OCI-LY7 (cell line): ENCODE measurements around the gene CDH12. TPM values are rescaled to one million over a fixed set of nuclear protein-coding genes. Genes with fewer than 3 reads are reported as not detected.

Source experiments
- BruUV-seq: library from RNA; stranded (reverse); fragments of 400-500 nt; replicated peaks from 2 replicates; lab custom pipeline; 2021; lab: Mats Ljungman, UMichigan
- CTCF ChIA-PET: fragments of 300-600 bp; sonication (Branson Sonifier 250); formaldehyde crosslinking; loops from one replicate; lab custom pipeline; 2022; ENCODE audit warnings: antibody characterized with exemption; ENCODE audit not compliant: unreplicated experiment; lab: Charles Lee
- POLR2A ChIA-PET: fragments of 300-600 bp; sonication (Branson Sonifier 250); formaldehyde crosslinking; loops from one replicate; lab custom pipeline; 2022; ENCODE audit warnings: antibody characterized with exemption; lab: Charles Lee
- DNase-seq: peaks from one replicate; pipeline ENCODE4 v3.0.0-alpha.2; 2015; ENCODE audit warnings: low spot score
- H2AFZ ChIP-seq: fragments of 200-600 bp; sonication (generic), shearing (Covaris generic); 2 replicates; pipeline ENCODE4 v1.6.1; 2014; ENCODE audit warnings: mild to moderate bottlenecking, antibody characterized with exemption, low read length, moderate library complexity
- H3K27ac ChIP-seq: fragments of 200-600 bp; sonication (generic); 2 replicates; pipeline ENCODE4 v1.5.1; 2014; ENCODE audit warnings: mixed run types, low read depth, mild to moderate bottlenecking, moderate library complexity, low read length, inconsistent platforms; ENCODE audit not compliant: poor library complexity, severe bottlenecking
- H3K36me3 ChIP-seq: fragments of 200-600 bp; sonication (generic); 2 replicates; pipeline ENCODE4 v1.6.1; 2014; ENCODE audit warnings: mild to moderate bottlenecking, antibody characterized with exemption, low read length, moderate library complexity, mixed read lengths; ENCODE audit not compliant: insufficient read depth
- H3K4me1 ChIP-seq: fragments of 200-600 bp; sonication (generic); 2 replicates; pipeline ENCODE4 v1.5.1; 2014; ENCODE audit warnings: mild to moderate bottlenecking, low read length; ENCODE audit not compliant: insufficient read depth, poor library complexity, severe bottlenecking
- H3K4me2 ChIP-seq: fragments of 200-600 bp; sonication (generic); 2 replicates; pipeline ENCODE4 v1.6.1; 2014; ENCODE audit warnings: mild to moderate bottlenecking, low read length
- H3K4me3 ChIP-seq: fragments of 200-600 bp; sonication (generic); 2 replicates; pipeline ENCODE4 v1.5.1; 2014; ENCODE audit warnings: mild to moderate bottlenecking, low read depth, low read length; ENCODE audit not compliant: poor library complexity, severe bottlenecking
- H3K79me2 ChIP-seq: fragments of 200-600 bp; sonication (generic); 2 replicates; pipeline ENCODE4 v1.6.1; 2016; ENCODE audit warnings: low read depth, mild to moderate bottlenecking, low read length, moderate library complexity, mixed read lengths; ENCODE audit not compliant: insufficient read depth
- H3K9me2 ChIP-seq: fragments of 200-600 bp; sonication (generic); 2 replicates; pipeline ENCODE4 v1.6.1; 2016; ENCODE audit warnings: mild to moderate bottlenecking, low read length, mixed read lengths; ENCODE audit not compliant: insufficient read depth
- H3K9me3 ChIP-seq: fragments of 200-600 bp; sonication (generic); 2 replicates; pipeline ENCODE4 v1.6.1; 2014; ENCODE audit warnings: mild to moderate bottlenecking, mixed run types, low read length, mixed read lengths
- H4K20me1 ChIP-seq: fragments of 200-600 bp; sonication (generic); 2 replicates; pipeline ENCODE4 v1.6.1; 2014; ENCODE audit warnings: mild to moderate bottlenecking, antibody characterized with exemption, low read length, moderate library complexity, mixed read lengths; ENCODE audit not compliant: insufficient read depth
- CTCF ChIP-seq: fragments of 200-600 bp; sonication (generic); conservative IDR thresholded peaks from 2 replicates; pipeline ENCODE4 v1.5.1; 2014; ENCODE audit warnings: mild to moderate bottlenecking, antibody characterized with exemption, low read length, moderate library complexity, mixed read lengths
- EZH2phosphoT487 ChIP-seq: fragments of 200-600 bp; sonication (generic); IDR thresholded peaks from 2 replicates; pipeline ENCODE4 v1.6.1; 2018; ENCODE audit warnings: low read depth, borderline replicate concordance, mild to moderate bottlenecking, mixed run types, antibody characterized with exemption, low read length, moderate library complexity, mixed read lengths
- intact Hi-C: fragments of 100-400 bp; cut with micrococcal nuclease; formaldehyde crosslinking; loops from one replicate; pipeline ENCODE4 v1.10.0; 2022; ENCODE audit not compliant: unreplicated experiment
- total RNA-seq, 2 experiments: library from RNA; depleted of rRNA in 1 of 2; stranded (reverse); fragments of >200 nt in 1 of 2; shearing (Covaris generic) in 1 of 2; gene quantifications; 2 replicates each; pipeline ENCODE4 v1.2.3, GENCODE V29; 2014 to 2022

CDH12 gene
- total RNA-seq, 2 experiments from 2014 or later = not detected

GRCh38 chr5:22372376-22372775 lies 480.8 kb downstream of the CDH12 start:
- DNase-seq = no peak
- Histone ChIP-seq H3K79me2 (no peaks in the 10 kb centered on the region), H2AFZ (no peak overlapping the region), H3K4me2 (no peak overlapping the region), H3K27ac (no peak overlapping the region), H3K4me1 (no peaks in the 10 kb centered on the region), H3K4me3 (no peak overlapping the region), H4K20me1 (no peaks in the 10 kb centered on the region), H3K9me2 (no peaks in the 10 kb centered on the region), H3K9me3 (no peaks in the 10 kb centered on the region), H3K36me3 (no peaks in the 10 kb centered on the region)
- intact Hi-C loops = no loop called here
- no peak for TF ChIP-seq EZH2phosphoT487
- no peak for TF ChIP-seq CTCF
- CTCF ChIA-PET = no interaction called here
- no TSS peak for BruUV-seq
- POLR2A ChIA-PET = no interaction called here

- DNase-seq = no peak
- H2AFZ ChIP-seq = no peak overlapping the region
- TF ChIP-seq CTCF = no peak
- TF ChIP-seq EZH2phosphoT487 = no peak
- no peak overlapping the region for H3K27ac ChIP-seq
- no peaks in the 10 kb centered on the region for H3K9me2 ChIP-seq
- no peaks in the 10 kb centered on the region for H3K4me1 ChIP-seq
- no peaks in the 10 kb centered on the region for H3K79me2 ChIP-seq
- no peak overlapping the region for H3K4me2 ChIP-seq
- POLR2A ChIA-PET = no interaction called here
- no TSS peak for BruUV-seq
- H3K36me3 ChIP-seq = no peaks in the 10 kb centered on the region
- intact Hi-C loops = no loop called here
- CTCF ChIA-PET = no interaction called here
- H4K20me1 ChIP-seq = no peaks in the 10 kb centered on the region
- no peak overlapping the region for H3K4me3 ChIP-seq
- no peaks in the 10 kb centered on the region for H3K9me3 ChIP-seq
These were observed 498.2 kb downstream of the CDH12 start for GRCh38 chr5:22354956-22355355.

GRCh38 chr5:22352493-22352892 lies 500.7 kb downstream of the CDH12 start:
- no peak for DNase-seq
- no peaks in the 10 kb centered on the region for H3K9me2 ChIP-seq
- ChIA-PET CTCF (no interaction called here), POLR2A (no interaction called here)
- H3K36me3 ChIP-seq = no peaks in the 10 kb centered on the region
- no peaks in the 10 kb centered on the region for H3K79me2 ChIP-seq
- intact Hi-C loops = no loop called here
- no TSS peak for BruUV-seq
- no peaks in the 10 kb centered on the region for H4K20me1 ChIP-seq
- no peak overlapping the region for H3K27ac ChIP-seq
- H2AFZ ChIP-seq = no peak overlapping the region
- no peak overlapping the region for H3K4me2 ChIP-seq
- H3K4me3 ChIP-seq = no peak overlapping the region
- H3K4me1 ChIP-seq = no peaks in the 10 kb centered on the region
- TF ChIP-seq EZH2phosphoT487 (no peak), CTCF (no peak)
- H3K9me3 ChIP-seq = no peaks in the 10 kb centered on the region
